ENCODE results near the gene HOXA11. TPM values are rescaled to one million over a fixed set of nuclear protein-coding genes. Genes with fewer than 3 reads are reported as not detected.

Gene HOXA11
- total and polyA plus RNA-seq, 2 donors from 2014 or later: 5.2 to 5.5 TPM

- peaks cover 2 to 14% (median 7%) of the 10 kb centered on the region in 3 donors for H3K36me3 ChIP-seq (ENCODE audit: control insufficient read depth in 2 of 3, insufficient read depth in 3 of 3, low read length in 3 of 3)
- H3K4me1 ChIP-seq (ENCODE audit: control insufficient read depth in 2 of 3, insufficient read depth in 2 of 3, low read depth in 1 of 3, low read length in 3 of 3): peaks cover 9 to 44% (median 26%) of the 10 kb centered on the region in 3 donors
- TF ChIP-seq, protein P1, sequence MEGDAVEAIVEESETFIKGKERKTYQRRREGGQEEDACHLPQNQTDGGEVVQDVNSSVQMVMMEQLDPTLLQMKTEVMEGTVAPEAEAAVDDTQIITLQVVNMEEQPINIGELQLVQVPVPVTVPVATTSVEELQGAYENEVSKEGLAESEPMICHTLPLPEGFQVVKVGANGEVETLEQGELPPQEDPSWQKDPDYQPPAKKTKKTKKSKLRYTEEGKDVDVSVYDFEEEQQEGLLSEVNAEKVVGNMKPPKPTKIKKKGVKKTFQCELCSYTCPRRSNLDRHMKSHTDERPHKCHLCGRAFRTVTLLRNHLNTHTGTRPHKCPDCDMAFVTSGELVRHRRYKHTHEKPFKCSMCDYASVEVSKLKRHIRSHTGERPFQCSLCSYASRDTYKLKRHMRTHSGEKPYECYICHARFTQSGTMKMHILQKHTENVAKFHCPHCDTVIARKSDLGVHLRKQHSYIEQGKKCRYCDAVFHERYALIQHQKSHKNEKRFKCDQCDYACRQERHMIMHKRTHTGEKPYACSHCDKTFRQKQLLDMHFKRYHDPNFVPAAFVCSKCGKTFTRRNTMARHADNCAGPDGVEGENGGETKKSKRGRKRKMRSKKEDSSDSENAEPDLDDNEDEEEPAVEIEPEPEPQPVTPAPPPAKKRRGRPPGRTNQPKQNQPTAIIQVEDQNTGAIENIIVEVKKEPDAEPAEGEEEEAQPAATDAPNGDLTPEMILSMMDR (IDR thresholded peaks at IDR 0.05; ENCODE audit: borderline replicate concordance, extremely low read depth, insufficient read depth): no peak
- H3K9ac ChIP-seq (ENCODE audit: low read length in 3 of 3): peak overlapping the region; percentile 12 to 97 (median 41)
- peak in 1 of 5 donors; percentile 58 for DNase-seq
- no peaks in the 10 kb centered on the region for H3K27me3 ChIP-seq (ENCODE audit: control insufficient read depth, insufficient read depth, low read length)
- peak overlapping the region in 2 of 3 donors; percentile 30 to 89 for H3K4me3 ChIP-seq (ENCODE audit: low read length in 3 of 3)
- H3K27ac ChIP-seq (ENCODE audit: low read depth in 2 of 2, low read length in 2 of 2): peak overlapping the region; percentile 76 to 97
- no peak for FAIRE-seq
- intact Hi-C loops (cut with DNase I): no loop called here
- H3K9me3 ChIP-seq (ENCODE audit: control insufficient read depth in 2 of 3, insufficient read depth in 1 of 3, low read length in 3 of 3): no peaks in the 10 kb centered on the region
Observed at GRCh38 chr7:27137640-27138315, 47.3 kb downstream of the HOXA11 start.

GRCh38 chr7:27134392-27134791 is 50.6 kb downstream of the HOXA11 start:
- TF ChIP-seq, protein P1 (IDR thresholded peaks at IDR 0.05; ENCODE audit: borderline replicate concordance, extremely low read depth, insufficient read depth): no peak
- FAIRE-seq (no peak), DNase-seq (peak in 1 of 5 donors; percentile 78)
- no peak overlapping the region for H3K4me3 ChIP-seq (ENCODE audit: low read length in 3 of 3)
- H3K9ac ChIP-seq (ENCODE audit: low read length in 3 of 3): peak overlapping the region in 2 of 3 donors; percentile 30 to 42
- no peaks in the 10 kb centered on the region for H3K9me3 ChIP-seq (ENCODE audit: control insufficient read depth in 2 of 3, insufficient read depth in 1 of 3, low read length in 3 of 3)
- peak overlapping the region; percentile 56 to 63 for H3K27ac ChIP-seq (ENCODE audit: low read depth in 2 of 2, low read length in 2 of 2)
- H3K4me1 ChIP-seq (ENCODE audit: control insufficient read depth in 2 of 3, insufficient read depth in 2 of 3, low read depth in 1 of 3, low read length in 3 of 3): peaks cover 13 to 45% (median 28%) of the 10 kb centered on the region in 3 donors
- peaks cover 0 to 4% (median 0%) of the 10 kb centered on the region in 3 donors for H3K36me3 ChIP-seq (ENCODE audit: control insufficient read depth in 2 of 3, insufficient read depth in 3 of 3, low read length in 3 of 3)
- intact Hi-C loops (cut with DNase I): no loop called here
- H3K27me3 ChIP-seq (ENCODE audit: control insufficient read depth, insufficient read depth, low read length): no peaks in the 10 kb centered on the region

DNA sequence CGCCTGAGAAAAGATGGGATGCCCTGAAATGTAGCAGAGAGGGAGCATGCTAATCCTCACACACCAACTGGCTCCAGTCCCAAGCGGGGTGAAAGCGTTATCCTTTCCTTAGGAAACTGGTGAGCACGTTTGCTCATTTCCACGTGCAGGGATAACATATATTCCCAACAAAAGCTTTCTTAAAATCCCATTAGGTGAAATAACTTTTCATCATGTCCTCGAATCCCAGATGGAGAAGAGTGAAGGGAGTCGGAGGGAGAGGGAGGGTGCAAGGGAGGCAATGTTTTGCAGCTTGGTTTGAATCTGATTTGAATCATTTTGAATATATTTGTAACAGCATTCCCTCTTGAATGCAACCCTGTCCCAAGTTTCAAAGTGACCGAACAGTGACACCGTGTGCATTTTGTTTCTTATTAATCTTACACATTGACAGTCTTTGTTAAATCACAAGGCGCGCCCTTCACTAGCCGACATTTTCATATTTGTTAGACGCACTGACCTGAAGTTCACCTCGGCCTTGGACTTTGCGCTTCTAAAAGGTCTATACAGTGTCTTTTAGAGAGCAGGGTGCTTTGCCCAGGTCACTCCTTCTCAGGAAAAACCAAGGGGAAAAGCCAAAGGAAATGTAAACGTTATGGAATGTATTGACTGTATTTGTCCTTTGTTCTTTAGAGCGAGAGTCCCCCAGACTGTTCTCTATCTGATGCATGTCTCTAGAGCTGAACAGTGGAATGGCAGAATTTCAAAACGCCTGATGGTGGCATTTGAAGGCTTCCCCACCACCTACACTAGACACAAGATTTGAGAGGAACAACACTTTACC is 51.4 kb downstream of the HOXA11 start:
- TF ChIP-seq, protein P1 (IDR thresholded peaks at IDR 0.05; ENCODE audit: borderline replicate concordance, extremely low read depth, insufficient read depth): no peak
- peak in 3 of 5 donors; percentile 39 to 68 (median 45) for DNase-seq
- Histone ChIP-seq H3K27ac (ENCODE audit: low read depth in 2 of 2, low read length in 2 of 2) (peak overlapping the region; percentile 55 to 63), H3K9me3 (ENCODE audit: control insufficient read depth in 2 of 3, insufficient read depth in 1 of 3, low read length in 3 of 3) (no peaks in the 10 kb centered on the region), H3K27me3 (ENCODE audit: control insufficient read depth, insufficient read depth, low read length) (no peaks in the 10 kb centered on the region), H3K4me3 (ENCODE audit: low read length in 3 of 3) (peak overlapping the region; percentile 26 to 32 (median 28)), H3K9ac (ENCODE audit: low read length in 3 of 3) (peak overlapping the region in 2 of 3 donors; percentile 42 to 45), H3K4me1 (ENCODE audit: control insufficient read depth in 2 of 3, insufficient read depth in 2 of 3, low read depth in 1 of 3, low read length in 3 of 3) (peaks cover 15 to 43% (median 32%) of the 10 kb centered on the region in 3 donors), H3K36me3 (ENCODE audit: control insufficient read depth in 2 of 3, insufficient read depth in 3 of 3, low read length in 3 of 3) (peaks cover 0 to 5% (median 0%) of the 10 kb centered on the region in 3 donors)
- no peak for FAIRE-seq
- intact Hi-C loops (cut with DNase I): no loop called here

Measured in kidney (tissue), 14 donors.